RWPE1 (cell line): ENCODE measurements around the gene EIF3M.

Experiments used
- CTCF ChIA-PET: fragments of 350-600 bp; sonication (Branson Sonifier 250); formaldehyde crosslinking; extraction: SDS; loops from one replicate; lab custom pipeline; 2021; lab: Yijun Ruan, JAX
- POLR2A ChIA-PET: fragments of 400-600 bp; formaldehyde crosslinking; extraction: SDS; loops from one replicate; lab custom pipeline; 2020; ENCODE audit warnings: antibody characterized with exemption; ENCODE audit not compliant: low non-redundant PET; lab: Yijun Ruan, JAX
- DNase-seq: peaks from one replicate; pipeline ENCODE4 v3.0.0; 2012; ENCODE audit warnings: low spot score
- H3K27ac ChIP-seq: fragments of 450-650 bp; 2 replicates; pipeline ENCODE4 v1.5.1; 2017
- TF ChIP-seq, protein P1 (sequence below): fragments of 450-650 bp; conservative IDR thresholded peaks from 2 replicates; pipeline ENCODE4 v1.5.1; 2017; ENCODE audit warnings: low read depth, mild to moderate bottlenecking

EIF3M gene

DNA sequence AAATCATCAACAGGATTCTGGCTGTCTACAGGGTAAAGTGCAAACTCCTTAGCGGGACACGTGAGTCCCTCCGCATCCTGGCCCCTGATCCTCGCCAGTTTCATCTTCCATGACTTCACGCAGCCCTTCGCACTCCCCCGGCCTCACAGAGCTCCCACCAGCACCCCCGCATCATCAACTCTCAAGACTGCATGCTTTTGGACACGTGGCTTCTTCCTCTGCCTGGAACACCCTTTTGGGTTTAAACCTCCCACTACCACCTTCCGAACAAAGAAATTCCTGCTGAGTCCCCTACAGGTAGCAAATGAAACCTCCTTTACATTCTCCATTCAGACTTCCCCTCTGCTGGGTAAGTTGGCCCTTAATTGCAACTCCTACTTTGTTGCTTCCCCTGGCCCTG, 12.6 kb upstream of the EIF3M start:
- H3K27ac ChIP-seq, result no peak overlapping the region
- TF ChIP-seq, protein P1, sequence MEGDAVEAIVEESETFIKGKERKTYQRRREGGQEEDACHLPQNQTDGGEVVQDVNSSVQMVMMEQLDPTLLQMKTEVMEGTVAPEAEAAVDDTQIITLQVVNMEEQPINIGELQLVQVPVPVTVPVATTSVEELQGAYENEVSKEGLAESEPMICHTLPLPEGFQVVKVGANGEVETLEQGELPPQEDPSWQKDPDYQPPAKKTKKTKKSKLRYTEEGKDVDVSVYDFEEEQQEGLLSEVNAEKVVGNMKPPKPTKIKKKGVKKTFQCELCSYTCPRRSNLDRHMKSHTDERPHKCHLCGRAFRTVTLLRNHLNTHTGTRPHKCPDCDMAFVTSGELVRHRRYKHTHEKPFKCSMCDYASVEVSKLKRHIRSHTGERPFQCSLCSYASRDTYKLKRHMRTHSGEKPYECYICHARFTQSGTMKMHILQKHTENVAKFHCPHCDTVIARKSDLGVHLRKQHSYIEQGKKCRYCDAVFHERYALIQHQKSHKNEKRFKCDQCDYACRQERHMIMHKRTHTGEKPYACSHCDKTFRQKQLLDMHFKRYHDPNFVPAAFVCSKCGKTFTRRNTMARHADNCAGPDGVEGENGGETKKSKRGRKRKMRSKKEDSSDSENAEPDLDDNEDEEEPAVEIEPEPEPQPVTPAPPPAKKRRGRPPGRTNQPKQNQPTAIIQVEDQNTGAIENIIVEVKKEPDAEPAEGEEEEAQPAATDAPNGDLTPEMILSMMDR, result no peak
- ChIA-PET CTCF (no interaction called here), POLR2A (no interaction called here)
- DNase-seq, result no peak

DNA sequence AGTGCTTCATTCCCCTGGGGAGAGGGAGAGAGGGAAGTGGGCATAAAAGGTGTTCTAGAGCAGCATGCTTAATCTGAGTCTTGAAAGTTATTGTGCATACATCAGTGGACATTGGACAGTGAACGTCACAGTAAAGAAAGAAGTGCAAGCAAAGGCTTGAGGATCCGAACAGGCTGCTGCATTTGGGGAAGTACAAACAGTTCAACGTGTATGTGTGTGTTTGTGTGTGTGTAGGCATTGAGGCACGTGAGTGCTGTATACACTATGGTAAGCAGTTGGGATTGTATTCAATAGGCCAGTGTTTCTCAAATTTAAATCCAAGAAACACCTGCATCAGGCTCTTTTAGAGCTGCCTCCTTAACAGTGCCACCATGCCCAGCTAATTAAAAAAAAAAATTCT, 10.4 kb upstream of the EIF3M start:
- TF ChIP-seq, protein P1, result no peak
- POLR2A ChIA-PET, result no interaction called here

DNA sequence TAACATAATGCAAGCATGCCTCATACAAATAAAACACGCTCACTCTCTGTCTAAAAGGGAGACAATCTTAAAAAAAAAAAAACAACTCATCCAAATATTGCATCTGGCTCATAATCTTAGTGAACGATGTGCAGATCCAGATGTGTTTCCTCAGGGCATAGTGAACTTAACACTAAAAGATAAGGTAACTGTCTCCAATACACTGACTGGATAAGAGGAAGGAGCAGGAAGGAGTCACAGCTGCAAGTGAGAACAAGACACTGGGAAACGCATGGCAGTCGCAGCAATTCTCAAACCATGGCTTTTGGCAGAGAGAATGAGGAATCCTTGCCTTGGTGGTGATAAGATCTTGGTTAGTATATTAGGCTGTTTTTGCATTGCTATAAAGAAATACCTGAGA, 9.2 kb upstream of the EIF3M start:
- ChIA-PET POLR2A (no interaction called here), CTCF (no interaction called here)

More for the DNA sequence above, 10.4 kb upstream of the EIF3M start:
- H3K27ac ChIP-seq, result no peak overlapping the region
- no peak for DNase-seq
- CTCF ChIA-PET, result no interaction called here

DNA sequence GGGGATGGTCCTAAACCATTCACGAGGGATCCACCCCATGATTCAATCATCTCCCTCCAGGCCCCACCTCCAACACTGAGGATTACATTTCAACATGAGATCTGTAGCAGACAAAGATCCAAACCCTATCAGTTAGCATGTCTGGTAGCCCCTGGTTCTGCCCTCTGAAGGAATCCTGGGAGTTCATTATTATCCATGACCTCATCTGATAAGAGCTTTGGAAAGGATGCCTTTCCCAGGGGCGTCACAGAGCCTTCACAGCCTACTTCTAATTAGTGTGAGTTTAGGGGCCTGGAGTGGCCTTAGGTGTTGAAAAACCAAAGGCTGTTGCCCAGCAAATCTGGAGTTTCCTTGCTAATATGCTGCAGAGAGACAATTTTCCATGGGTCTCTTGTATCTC, 8.6 kb upstream of the EIF3M start:
- DNase-seq, result no peak
- H3K27ac ChIP-seq, result no peak overlapping the region
- ChIA-PET POLR2A (no interaction called here), CTCF (no interaction called here)
- TF ChIP-seq, protein P1, result no peak

More for the DNA sequence above, 9.2 kb upstream of the EIF3M start:
- TF ChIP-seq, protein P1, result no peak
- no peak for DNase-seq
- H3K27ac ChIP-seq, result no peak overlapping the region

DNA sequence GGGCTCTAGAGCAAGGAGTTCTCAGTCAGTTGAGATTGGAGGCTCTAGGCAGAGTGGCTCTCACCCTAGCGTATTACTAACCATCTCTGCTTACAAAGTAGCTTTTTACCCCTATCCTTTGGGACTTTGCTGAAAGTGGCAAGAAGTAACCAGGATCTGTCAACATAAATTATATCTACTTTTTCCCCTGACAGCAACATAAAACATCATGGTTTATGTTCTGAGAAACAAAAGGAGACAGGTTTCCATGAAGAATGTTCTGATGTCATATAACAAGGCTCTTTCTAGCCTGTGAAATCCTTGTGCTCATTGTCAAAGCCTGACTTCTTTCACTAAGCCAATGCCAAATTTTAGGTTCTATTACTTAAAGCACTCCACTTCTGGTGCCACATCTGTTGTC, 7.2 kb upstream of the EIF3M start:
- CTCF ChIA-PET, result no interaction called here
- H3K27ac ChIP-seq, result no peak overlapping the region
- TF ChIP-seq, protein P1, result no peak
- DNase-seq, result no peak
- POLR2A ChIA-PET, result no interaction called here

DNA sequence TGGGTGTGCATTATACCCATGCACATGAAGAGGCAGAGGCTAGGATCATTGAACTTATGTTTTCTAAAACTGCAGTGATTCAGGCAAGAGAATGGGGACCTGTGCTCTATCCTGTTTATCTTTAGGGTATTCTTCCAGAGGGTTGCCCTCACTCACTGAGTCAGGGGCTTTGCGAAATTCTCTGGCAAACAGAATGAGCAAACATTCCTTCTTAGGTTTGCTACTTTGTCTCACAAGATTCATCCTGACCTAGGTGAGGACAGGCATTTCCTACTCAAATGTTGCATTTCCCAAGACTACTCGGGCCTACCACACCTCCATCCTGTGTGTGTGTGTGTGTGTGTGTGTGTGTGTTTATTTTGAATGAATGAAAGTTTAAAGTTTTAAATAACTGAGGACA, 2.7 kb upstream of the EIF3M start:
- POLR2A ChIA-PET, result no interaction called here
- H3K27ac ChIP-seq, result no peak overlapping the region
- DNase-seq, result peak; percentile 8
- CTCF ChIA-PET, result no interaction called here
- TF ChIP-seq, protein P1, result no peak

DNA sequence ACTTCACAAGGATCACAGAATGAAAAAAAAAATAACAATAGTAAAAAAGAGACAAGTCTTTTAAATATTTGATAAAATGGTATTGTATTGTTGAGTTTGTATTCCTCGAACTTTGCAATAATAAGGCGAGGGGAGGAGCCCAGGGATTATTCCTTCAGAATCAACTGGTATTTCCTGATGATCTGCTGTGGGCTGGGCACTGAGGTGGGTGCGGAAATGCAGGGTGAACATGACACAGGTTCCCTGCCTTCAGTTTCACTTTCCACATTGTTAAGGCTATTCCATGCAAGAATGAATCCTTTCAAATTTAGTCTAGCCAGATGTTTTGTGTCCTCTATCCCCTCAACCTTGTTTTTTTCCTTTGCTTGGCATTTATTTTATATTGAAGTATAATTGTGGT, 2.1 kb upstream of the EIF3M start:
- no peak overlapping the region for H3K27ac ChIP-seq
- ChIA-PET POLR2A (no interaction called here), CTCF (no interaction called here)
- TF ChIP-seq, protein P1, result no peak
- DNase-seq, result no peak
